Tibial artery (tissue), 4 donors: ENCODE measurements around the gene KIF5A.
"Not testable (repeated sequence)": the region's sequence is repeated elsewhere in the genome, so short reads cannot be mapped to it uniquely, and the experiment has no call there.

Experiments
- DNase-seq, 2 donors: peaks; one replicate each; pipeline ENCODE4 v3.0.0-alpha.2; 2019
- H3K27ac ChIP-seq, 2 donors: fragments of 200-600 bp; sonication (generic) in 1 of 2; 1 replicate in 1 of 2; 2 replicates in 1 of 2; pipeline ENCODE4 v1.5.1; 2018 to 2019; ENCODE audit warnings: mild to moderate bottlenecking in 1 of 2
- H3K27me3 ChIP-seq, 2 donors: fragments of 200-600 bp; sonication (generic) in 1 of 2; one replicate each; pipeline versions ENCODE4 v1.5.1 to v1.6.0; 2016 to 2019
- H3K36me3 ChIP-seq, 3 donors: fragments of 200-600 bp; sonication (generic) in 2 of 3; one replicate each; pipeline ENCODE4 v1.5.1; 2016 to 2019; ENCODE audit warnings: mild to moderate bottlenecking in 2 of 3
- H3K4me1 ChIP-seq, 4 donors: fragments of 200-600 bp; sonication (generic) in 2 of 4; 1 replicate in 3 of 4; 2 replicates in 1 of 4; pipeline ENCODE4 v1.5.1; 2016 to 2019
- H3K4me3 ChIP-seq, 2 donors: fragments of 200-600 bp; sonication (generic) in 1 of 2; 1 replicate in 1 of 2; 2 replicates in 1 of 2; pipeline ENCODE4 v1.5.1; 2018 to 2019; ENCODE audit warnings: mild to moderate bottlenecking in 2 of 2
- H3K9me3 ChIP-seq, 3 donors: fragments of 200-600 bp; sonication (generic) in 1 of 3; one replicate each; pipeline ENCODE4 v1.5.1; 2016 to 2019
- intact Hi-C: fragments of 100-400 bp; cut with DNase I; formaldehyde crosslinking; loops from one replicate; pipeline ENCODE4 v1.15.0; 2023; ENCODE audit warnings: low total_unique reads
- TF ChIP-seq, protein P1 (sequence below), 2 experiments: fragments of 200-600 bp in 1 of 2; fragments of 450-650 bp in 1 of 2; IDR thresholded peaks; one replicate each; pipeline ENCODE4 v1.5.1; 2017 to 2019; ENCODE audit warnings: antibody characterized with exemption in 2 of 2, mild to moderate bottlenecking in 1 of 2, moderate library complexity in 1 of 2

The KIF5A gene

DNA sequence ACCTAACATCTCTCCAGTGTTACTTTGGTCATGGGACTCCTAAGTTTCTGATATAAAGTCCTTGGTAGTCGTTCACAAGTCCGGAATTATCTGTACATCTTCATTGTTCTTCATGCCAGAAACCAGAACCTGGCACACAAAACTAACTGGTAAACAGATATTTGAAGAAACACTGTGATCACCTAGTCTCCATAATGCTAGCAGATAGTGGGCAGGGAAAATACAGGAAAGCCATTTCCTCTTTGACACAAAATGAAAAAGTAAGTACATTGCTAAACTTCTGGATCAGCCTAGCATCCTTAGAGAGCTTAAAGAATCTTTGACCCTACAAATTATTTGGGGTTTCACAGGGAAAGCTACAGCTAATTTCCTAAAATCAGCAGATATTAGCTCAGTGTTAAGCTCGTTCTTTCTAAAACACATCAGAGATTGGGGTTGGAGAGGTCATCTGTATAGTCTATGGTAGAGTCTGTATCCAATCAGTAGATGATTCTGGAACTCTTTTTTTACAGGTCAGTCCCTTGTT is 34.4 kb upstream of the KIF5A start:
- intact Hi-C loops = no loop called here
- no peaks in the 10 kb centered on the region for H3K9me3 ChIP-seq
- H3K27me3 ChIP-seq = no peaks in the 10 kb centered on the region
- peaks cover 54 to 75% (median 71%) of the 10 kb centered on the region in 3 donors for H3K36me3 ChIP-seq
- H3K4me1 ChIP-seq = peaks cover 4 to 30% (median 26%) of the 10 kb centered on the region in 4 donors
- no peak for DNase-seq
- no peak overlapping the region for H3K4me3 ChIP-seq
- no peak overlapping the region for H3K27ac ChIP-seq
- TF ChIP-seq, protein P1, sequence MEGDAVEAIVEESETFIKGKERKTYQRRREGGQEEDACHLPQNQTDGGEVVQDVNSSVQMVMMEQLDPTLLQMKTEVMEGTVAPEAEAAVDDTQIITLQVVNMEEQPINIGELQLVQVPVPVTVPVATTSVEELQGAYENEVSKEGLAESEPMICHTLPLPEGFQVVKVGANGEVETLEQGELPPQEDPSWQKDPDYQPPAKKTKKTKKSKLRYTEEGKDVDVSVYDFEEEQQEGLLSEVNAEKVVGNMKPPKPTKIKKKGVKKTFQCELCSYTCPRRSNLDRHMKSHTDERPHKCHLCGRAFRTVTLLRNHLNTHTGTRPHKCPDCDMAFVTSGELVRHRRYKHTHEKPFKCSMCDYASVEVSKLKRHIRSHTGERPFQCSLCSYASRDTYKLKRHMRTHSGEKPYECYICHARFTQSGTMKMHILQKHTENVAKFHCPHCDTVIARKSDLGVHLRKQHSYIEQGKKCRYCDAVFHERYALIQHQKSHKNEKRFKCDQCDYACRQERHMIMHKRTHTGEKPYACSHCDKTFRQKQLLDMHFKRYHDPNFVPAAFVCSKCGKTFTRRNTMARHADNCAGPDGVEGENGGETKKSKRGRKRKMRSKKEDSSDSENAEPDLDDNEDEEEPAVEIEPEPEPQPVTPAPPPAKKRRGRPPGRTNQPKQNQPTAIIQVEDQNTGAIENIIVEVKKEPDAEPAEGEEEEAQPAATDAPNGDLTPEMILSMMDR (IDR thresholded peaks at IDR 0.05) = no peak

DNA sequence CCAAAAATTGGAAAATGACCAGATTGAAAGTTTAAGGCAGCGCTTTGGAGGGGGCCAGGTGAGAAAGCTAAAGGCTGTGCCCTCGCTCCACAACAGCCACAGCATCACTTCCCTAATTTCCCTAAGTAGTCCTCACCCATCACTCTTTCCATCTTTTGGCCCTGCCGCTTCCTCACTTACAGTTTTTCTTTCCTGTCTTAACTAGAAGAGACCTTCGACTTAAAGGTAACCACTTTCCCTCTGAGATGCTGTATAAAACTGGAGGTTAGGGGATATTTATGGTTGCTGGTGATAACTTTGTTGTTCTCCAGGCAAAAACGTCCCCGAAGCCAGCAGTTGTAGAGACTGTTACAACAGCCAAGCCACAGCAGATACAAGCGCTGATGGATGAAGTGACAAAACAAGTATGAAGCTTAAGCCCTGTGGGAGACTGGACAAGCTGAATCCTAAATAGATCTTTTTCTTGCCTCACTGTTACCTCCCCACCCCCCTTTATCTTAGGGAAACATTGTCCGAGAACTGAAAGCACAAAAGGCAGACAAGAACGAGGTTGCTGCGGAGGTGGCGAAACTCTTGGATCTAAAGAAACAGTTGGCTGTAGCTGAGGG is 33.8 kb upstream of the KIF5A start:
- no peak overlapping the region for H3K27ac ChIP-seq
- peaks cover 4 to 33% (median 29%) of the 10 kb centered on the region in 4 donors for H3K4me1 ChIP-seq
- peaks cover 54 to 70% (median 66%) of the 10 kb centered on the region in 3 donors for H3K36me3 ChIP-seq
- H3K27me3 ChIP-seq = no peaks in the 10 kb centered on the region
- TF ChIP-seq, protein P1 (IDR thresholded peaks at IDR 0.05) = no peak
- intact Hi-C loops = no loop called here
- DNase-seq = no peak
- H3K4me3 ChIP-seq = no peak overlapping the region
- no peaks in the 10 kb centered on the region for H3K9me3 ChIP-seq

DNA sequence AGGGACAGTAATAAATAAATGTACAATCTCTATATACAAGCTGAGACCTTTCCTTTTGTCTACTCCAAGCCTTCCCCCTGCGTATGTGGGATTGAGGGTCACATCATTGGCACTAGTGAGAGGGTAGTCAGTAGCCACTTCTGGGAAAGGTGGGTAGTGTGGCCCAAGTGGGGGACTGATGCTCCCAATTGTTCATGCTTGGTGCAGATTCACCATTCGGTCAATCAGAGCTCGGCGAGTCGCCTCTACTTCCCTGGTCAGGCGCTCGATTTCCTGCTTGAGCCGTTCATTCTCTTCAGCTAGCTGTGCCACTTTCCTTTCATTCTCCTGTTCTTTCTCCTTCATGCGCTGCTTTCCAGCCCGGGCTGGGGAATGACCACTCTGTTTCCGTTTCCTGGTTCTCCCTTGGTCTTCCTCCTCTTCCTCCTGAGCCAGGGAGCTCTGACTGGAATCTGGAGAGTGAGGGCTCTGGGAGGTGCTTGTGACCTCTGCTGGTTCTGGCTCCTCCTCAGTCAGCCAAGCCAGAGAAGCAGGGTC is 33.2 kb upstream of the KIF5A start:
- intact Hi-C loops = no loop called here

DNA sequence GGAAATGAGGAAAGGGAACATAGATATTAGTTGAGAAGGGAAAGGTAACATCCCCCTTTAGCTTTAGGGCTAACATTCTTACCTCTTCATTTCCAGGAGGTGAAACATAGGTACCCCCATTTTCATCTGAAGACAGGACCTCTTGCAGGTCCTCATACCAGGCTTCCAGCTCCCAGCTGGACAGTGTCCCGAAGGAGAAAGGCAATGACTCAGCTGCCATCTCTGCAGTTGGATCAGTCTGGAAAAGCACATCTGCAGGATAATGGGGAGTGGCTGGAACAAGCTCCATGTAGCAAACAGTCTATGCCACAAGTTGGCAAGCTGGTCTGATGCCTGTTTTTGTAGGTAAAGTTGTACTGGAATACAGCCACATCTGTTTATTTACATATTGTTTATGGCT is 32.7 kb upstream of the KIF5A start:
- Histone ChIP-seq H3K9me3 (no peaks in the 10 kb centered on the region), H3K36me3 (peaks cover 42 to 58% (median 54%) of the 10 kb centered on the region in 3 donors), H3K4me1 (peaks cover 4 to 44% (median 38%) of the 10 kb centered on the region in 4 donors), H3K27ac (peak overlapping the region; percentile 92 to 100), H3K27me3 (no peaks in the 10 kb centered on the region), H3K4me3 (peak overlapping the region in 1 of 2 donors; percentile 91)
- DNase-seq = no peak
- TF ChIP-seq, protein P1 (IDR thresholded peaks at IDR 0.05) = no peak
- intact Hi-C loops = no loop called here

More for the DNA sequence above, 33.2 kb upstream of the KIF5A start:
- TF ChIP-seq, protein P1 (IDR thresholded peaks at IDR 0.05) = no peak
- no peak for DNase-seq
- Histone ChIP-seq H3K27ac (peak overlapping the region; percentile 92 to 100), H3K36me3 (peaks cover 47 to 63% (median 59%) of the 10 kb centered on the region in 3 donors), H3K9me3 (no peaks in the 10 kb centered on the region), H3K4me3 (no peak overlapping the region), H3K27me3 (no peaks in the 10 kb centered on the region), H3K4me1 (peaks cover 4 to 39% (median 35%) of the 10 kb centered on the region in 4 donors)

DNA sequence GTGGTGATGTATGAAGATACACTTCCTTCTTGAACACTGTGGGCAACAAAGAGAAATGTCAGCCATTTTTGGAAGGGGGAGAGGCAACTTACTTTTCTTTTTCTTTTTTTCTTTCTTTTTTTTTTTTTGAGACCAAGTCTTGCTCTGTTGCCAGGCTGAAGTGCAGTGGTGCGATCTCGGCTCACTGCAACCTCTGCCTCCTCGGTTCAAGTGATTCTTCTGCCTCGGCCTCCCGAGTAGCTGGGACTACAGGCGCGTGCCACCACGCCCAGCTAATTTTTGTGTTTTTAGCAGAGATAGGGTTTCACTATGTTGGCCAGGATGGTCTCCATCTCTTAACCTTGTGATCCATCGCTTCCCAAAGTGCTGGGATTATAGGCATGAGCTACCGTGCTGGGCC is 32.1 kb upstream of the KIF5A start:
- Histone ChIP-seq H3K4me1 (peaks cover 4 to 45% (median 40%) of the 10 kb centered on the region in 4 donors), H3K27ac (peak overlapping the region; percentile 92 to 100), H3K4me3 (peak overlapping the region; percentile 65 to 91), H3K36me3 (peaks cover 37 to 53% (median 49%) of the 10 kb centered on the region in 3 donors)
- H3K27me3 ChIP-seq, H3K9me3 ChIP-seq, DNase-seq, intact Hi-C loops: not testable (repeated sequence)
